Measurements from ENCODE around the gene GAN.
"Not testable (repeated sequence)": the region's sequence is repeated elsewhere in the genome, so short reads cannot be mapped to it uniquely, and the experiment has no call there.

Gene GAN

GRCh38 chr16:81310045-81310644, 4.6 kb upstream of the GAN start:
- DNase-seq (ENCODE audit: low spot score): no peak

DNA sequence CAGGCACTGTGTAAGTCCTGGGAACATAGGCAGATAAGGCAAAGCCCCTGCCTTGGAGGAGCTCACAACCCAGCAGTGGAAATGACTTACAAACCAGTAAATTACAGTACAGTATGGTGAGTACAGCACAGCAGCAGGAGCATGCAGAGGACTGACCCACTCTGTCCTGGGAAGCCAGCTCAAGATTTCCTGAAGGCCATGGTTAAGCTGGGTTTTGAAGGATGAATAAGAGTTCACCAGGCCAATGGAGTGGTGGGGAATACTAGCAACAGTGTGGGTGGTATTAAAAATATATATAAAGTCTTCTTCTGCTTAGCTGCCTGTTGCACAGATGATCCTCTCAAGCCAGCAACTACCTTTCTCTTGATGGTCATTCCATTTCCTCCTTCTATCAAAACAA, 3.0 kb upstream of the GAN start:
- no peak for DNase-seq (ENCODE audit: low spot score)

GRCh38 chr16:81313701-81314602, 810 bp upstream of the GAN start:
- peak; percentile 54 for DNase-seq (ENCODE audit: low spot score)

DNA sequence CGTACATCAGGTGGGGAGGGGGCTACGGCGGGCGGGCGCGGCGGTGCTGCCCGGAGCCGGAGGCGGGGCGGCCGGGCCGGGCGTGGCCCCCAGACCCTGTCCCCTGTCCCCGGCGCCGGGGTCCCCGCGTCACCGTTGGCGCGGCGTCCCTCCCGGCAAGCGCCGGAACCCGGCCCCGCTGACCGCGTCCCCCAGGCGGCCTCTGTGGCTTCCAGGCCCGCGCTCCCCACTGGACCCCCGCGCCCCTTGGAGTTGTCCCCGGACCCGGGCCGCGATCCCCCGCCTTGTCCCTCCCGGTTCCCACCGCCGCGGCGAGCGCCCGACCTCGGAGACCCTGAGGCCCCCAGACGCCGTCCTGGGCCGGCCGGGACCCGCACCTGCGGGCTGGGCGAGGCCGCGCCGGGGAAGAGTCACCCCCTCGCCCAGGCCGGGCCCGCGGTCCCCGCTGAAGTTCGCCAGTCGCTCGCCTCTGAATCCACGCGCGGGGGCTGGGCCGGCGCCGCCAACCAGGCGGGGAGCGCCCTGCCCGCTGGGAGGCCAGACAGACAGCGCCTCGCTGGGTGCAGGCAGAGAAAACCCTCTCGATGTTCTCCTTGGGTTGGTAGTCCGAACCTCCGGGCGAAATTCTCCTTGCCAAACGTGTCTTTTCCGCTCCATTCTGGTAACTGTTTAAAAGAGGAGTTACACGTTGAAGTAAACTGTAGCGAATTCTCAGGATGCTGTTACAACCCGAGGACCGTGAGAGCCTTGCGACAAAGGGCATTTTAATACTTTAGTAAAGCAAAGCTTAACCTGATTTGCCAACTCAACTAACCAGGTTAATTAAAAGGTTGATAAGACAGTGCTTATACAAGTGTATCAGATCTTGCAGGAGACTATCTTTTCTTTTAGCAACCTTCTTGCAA, 761 bp downstream of the GAN start:
- DNase-seq (ENCODE audit: low spot score): peak; percentile 69

- no peak for DNase-seq (ENCODE audit: low spot score)
These were observed 1.4 kb downstream of the GAN start for GRCh38 chr16:81316176-81316496.

DNA sequence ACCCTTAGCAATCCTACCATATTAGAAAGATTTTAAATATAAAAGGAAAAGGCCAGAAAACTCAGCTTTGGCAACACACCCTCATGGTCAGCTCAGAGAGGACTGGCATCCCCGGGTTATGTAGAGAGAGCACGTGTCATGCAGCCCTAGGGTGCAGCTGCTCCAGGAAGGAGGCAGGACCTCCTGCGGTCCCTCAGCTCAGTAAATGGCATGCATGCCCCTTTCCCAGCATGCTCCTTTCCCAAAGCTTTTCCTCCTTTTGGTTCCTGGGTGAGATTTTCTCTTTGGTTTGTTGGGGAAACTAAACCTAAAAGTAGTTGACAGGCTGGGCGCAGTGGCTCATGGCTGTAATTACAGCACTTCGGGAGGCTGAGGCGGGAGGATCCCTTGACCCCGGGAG, 3.9 kb downstream of the GAN start:
- DNase-seq (ENCODE audit: low spot score): no peak

- DNase-seq (ENCODE audit: low spot score): no peak
These were observed 4.6 kb downstream of the GAN start for GRCh38 chr16:81319221-81319912.

- DNase-seq (ENCODE audit: low spot score): no peak
These were observed 6.3 kb downstream of the GAN start for GRCh38 chr16:81321039-81321438.

GRCh38 chr16:81321536-81321935, 6.8 kb downstream of the GAN start:
- DNase-seq (ENCODE audit: low spot score): no peak

GRCh38 chr16:81324808-81325207, 10.0 kb downstream of the GAN start:
- DNase-seq (ENCODE audit: low spot score): no peak

GRCh38 chr16:81327011-81327410, 12.2 kb downstream of the GAN start:
- no peak for DNase-seq (ENCODE audit: low spot score)

GRCh38 chr16:81327447-81328196, 12.9 kb downstream of the GAN start:
- DNase-seq (ENCODE audit: low spot score): no peak

- no peak for DNase-seq (ENCODE audit: low spot score)
These were observed 15.2 kb downstream of the GAN start for GRCh38 chr16:81329947-81330346.

DNA sequence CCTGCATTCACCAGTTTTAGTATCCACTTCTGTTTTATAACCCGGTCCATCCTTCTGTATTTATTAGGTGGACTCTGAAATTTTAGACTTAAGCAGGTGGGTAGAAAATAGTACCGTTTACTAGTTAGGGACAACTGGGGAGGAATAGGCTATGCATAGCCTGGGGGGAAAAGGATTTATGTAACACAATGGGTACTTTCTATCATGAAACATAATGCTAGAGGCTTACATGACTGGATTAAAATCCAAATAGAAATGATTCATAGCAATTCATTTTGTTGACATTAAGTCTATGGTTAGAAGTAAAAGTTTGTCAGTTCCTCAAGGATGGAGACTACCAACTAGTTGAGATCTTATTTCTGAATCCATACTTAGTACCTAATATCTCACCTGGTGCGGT, 18.6 kb downstream of the GAN start:
- DNase-seq (ENCODE audit: low spot score): no peak

- no peak for DNase-seq (ENCODE audit: low spot score)
These were observed 20.9 kb downstream of the GAN start for GRCh38 chr16:81335669-81336068.

- DNase-seq (ENCODE audit: low spot score): no peak
These were observed 22.3 kb downstream of the GAN start for GRCh38 chr16:81337097-81337496.

GRCh38 chr16:81345172-81345571, 30.4 kb downstream of the GAN start:
- DNase-seq (ENCODE audit: low spot score): not testable (repeated sequence)

DNA sequence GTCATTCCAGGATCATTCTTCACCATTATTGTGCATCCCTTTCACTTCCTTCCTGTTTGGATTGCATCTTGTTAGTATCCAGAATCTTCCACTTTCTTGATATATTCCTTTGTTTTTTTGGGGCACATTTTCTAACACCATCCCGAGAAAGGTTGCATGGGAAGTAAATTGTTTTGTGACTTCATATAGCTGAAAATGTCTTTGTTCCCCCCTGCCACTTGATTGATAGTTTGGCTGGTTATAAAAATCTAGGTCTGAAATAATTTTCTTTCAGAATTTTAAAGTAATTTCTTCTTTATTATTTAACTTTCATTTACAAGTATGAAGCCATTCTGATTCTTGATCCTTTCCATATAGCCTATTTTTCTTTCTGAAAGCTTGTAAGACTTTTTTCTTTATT, 32.7 kb downstream of the GAN start:
- no peak for DNase-seq (ENCODE audit: low spot score)

- no peak for DNase-seq (ENCODE audit: low spot score)
These were observed 35.0 kb downstream of the GAN start for GRCh38 chr16:81349608-81350305.

DNA sequence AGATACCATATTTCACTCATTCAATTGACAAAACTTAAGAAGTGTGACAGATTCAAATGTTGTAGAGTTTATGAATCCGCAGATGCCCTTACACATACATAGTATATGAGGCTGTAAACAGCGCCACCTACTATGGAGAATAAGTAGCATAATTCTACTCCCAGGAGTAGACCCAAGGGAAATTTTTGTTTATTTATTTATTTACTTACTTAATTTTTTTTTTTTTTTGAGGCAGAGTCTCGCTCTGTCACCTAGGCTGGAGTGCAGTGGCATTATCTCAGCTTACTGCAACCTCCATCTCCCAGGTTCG, 35.5 kb downstream of the GAN start:
- no peak for DNase-seq (ENCODE audit: low spot score)

- DNase-seq (ENCODE audit: low spot score): no peak
These were observed 39.1 kb downstream of the GAN start for GRCh38 chr16:81353895-81354294.

Measured in ecto neural progenitor cell (in vitro differentiated cells).